ENCODE results near the gene NREP. TPM values are rescaled to one million over a fixed set of nuclear protein-coding genes. Genes with fewer than 3 reads are reported as not detected.

The NREP gene
- total and polyA plus RNA-seq, 2 experiments from 2014 or later, result 260 to 300 TPM

DNA sequence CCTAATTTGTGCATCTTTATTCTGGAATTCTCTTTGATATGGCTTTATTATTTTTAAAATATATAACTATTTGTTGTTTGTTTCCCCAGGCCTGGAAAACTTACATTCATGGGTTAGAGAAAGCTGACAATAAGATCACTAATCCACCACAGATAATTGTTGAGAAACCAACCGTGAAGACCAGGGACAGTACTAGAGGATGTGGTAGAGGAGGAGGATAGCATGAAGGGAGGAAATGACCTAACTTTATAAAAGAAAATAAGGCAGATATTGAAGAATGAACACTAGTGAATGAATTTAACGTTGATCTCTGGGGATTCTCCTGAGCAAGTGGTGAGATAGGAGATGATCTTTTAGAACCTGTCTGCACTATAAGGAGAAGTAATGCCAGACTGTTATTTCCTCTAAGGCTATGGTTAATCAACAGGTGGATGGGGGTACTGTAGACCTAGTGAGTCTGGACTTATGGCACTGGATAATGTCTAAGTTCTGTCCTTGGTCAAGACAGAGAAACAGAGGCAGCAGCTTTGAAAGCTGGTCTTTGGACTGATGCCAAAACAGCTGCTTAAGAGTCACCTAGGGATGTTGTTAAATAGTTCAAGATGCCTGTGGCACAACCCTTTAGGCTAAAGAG, 52.4 kb downstream of the NREP start (continued):
- TF ChIP-seq, protein P1, sequence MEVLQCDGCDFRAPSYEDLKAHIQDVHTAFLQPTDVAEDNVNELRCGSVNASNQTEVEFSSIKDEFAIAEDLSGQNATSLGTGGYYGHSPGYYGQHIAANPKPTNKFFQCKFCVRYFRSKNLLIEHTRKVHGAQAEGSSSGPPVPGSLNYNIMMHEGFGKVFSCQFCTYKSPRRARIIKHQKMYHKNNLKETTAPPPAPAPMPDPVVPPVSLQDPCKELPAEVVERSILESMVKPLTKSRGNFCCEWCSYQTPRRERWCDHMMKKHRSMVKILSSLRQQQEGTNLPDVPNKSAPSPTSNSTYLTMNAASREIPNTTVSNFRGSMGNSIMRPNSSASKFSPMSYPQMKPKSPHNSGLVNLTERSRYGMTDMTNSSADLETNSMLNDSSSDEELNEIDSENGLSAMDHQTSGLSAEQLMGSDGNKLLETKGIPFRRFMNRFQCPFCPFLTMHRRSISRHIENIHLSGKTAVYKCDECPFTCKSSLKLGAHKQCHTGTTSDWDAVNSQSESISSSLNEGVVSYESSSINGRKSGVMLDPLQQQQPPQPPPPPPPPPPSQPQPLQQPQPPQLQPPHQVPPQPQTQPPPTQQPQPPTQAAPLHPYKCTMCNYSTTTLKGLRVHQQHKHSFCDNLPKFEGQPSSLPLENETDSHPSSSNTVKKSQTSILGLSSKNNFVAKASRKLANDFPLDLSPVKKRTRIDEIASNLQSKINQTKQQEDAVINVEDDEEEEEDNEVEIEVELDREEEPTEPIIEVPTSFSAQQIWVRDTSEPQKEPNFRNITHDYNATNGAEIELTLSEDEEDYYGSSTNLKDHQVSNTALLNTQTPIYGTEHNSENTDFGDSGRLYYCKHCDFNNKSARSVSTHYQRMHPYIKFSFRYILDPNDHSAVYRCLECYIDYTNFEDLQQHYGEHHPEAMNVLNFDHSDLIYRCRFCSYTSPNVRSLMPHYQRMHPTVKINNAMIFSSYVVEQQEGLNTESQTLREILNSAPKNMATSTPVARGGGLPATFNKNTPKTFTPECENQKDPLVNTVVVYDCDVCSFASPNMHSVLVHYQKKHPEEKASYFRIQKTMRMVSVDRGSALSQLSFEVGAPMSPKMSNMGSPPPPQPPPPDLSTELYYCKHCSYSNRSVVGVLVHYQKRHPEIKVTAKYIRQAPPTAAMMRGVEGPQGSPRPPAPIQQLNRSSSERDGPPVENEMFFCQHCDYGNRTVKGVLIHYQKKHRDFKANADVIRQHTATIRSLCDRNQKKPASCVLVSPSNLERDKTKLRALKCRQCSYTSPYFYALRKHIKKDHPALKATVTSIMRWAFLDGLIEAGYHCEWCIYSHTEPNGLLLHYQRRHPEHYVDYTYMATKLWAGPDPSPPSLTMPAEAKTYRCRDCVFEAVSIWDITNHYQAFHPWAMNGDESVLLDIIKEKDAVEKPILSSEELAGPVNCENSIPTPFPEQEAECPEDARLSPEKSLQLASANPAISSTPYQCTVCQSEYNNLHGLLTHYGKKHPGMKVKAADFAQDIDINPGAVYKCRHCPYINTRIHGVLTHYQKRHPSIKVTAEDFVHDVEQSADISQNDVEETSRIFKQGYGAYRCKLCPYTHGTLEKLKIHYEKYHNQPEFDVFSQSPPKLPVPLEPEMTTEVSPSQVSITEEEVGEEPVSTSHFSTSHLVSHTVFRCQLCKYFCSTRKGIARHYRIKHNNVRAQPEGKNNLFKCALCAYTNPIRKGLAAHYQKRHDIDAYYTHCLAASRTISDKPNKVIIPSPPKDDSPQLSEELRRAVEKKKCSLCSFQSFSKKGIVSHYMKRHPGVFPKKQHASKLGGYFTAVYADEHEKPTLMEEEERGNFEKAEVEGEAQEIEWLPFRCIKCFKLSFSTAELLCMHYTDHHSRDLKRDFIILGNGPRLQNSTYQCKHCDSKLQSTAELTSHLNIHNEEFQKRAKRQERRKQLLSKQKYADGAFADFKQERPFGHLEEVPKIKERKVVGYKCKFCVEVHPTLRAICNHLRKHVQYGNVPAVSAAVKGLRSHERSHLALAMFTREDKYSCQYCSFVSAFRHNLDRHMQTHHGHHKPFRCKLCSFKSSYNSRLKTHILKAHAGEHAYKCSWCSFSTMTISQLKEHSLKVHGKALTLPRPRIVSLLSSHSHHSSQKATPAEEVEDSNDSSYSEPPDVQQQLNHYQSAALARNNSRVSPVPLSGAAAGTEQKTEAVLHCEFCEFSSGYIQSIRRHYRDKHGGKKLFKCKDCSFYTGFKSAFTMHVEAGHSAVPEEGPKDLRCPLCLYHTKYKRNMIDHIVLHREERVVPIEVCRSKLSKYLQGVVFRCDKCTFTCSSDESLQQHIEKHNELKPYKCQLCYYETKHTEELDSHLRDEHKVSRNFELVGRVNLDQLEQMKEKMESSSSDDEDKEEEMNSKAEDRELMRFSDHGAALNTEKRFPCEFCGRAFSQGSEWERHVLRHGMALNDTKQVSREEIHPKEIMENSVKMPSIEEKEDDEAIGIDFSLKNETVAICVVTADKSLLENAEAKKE (CRISPR knock-in tag; IDR thresholded peaks at IDR 0.05), result no peak
- TF ChIP-seq EZH2 (IDR thresholded peaks at IDR 0.05; ENCODE audit: low read depth, unreplicated experiment), result no peak
- TF ChIP-seq, protein P2, sequence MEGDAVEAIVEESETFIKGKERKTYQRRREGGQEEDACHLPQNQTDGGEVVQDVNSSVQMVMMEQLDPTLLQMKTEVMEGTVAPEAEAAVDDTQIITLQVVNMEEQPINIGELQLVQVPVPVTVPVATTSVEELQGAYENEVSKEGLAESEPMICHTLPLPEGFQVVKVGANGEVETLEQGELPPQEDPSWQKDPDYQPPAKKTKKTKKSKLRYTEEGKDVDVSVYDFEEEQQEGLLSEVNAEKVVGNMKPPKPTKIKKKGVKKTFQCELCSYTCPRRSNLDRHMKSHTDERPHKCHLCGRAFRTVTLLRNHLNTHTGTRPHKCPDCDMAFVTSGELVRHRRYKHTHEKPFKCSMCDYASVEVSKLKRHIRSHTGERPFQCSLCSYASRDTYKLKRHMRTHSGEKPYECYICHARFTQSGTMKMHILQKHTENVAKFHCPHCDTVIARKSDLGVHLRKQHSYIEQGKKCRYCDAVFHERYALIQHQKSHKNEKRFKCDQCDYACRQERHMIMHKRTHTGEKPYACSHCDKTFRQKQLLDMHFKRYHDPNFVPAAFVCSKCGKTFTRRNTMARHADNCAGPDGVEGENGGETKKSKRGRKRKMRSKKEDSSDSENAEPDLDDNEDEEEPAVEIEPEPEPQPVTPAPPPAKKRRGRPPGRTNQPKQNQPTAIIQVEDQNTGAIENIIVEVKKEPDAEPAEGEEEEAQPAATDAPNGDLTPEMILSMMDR (conservative IDR thresholded peaks at IDR 0.05; ENCODE audit: low read depth in 2 of 2), result no peak
- TF ChIP-seq ZNF114 (CRISPR knock-in tag; IDR thresholded peaks at IDR 0.05), result no peak
- TF ChIP-seq CREB1 (CRISPR knock-in tag; IDR thresholded peaks at IDR 0.05; ENCODE audit: low read depth), result no peak
- TF ChIP-seq EZH2phosphoT487 (IDR thresholded peaks at IDR 0.05; ENCODE audit: unreplicated experiment), result no peak
- TF ChIP-seq POLR2AphosphoS5 (IDR thresholded peaks at IDR 0.05; ENCODE audit: low read depth), result no peak

DNA sequence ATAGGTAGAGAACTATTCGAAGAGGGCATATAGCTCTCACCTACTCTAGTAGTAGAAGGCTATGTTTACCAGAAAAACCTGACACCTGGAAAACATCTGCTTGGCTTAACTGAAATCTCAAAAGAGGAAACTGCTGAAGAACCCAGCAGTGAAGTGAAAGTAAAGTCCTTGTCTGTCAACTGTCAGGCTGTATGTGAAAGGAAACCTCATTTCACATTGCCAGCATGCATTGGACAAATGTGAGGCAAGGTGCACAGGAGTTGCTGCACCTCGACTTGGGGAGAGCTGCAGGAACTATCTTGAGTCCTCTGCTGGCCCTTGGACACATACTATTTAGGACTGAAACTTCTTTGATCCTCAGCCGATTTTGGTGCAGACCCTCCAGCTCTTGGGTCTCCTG, 53.3 kb downstream of the NREP start:
- H3K27ac Mint-ChIP-seq, result no peak overlapping the region
- Histone ChIP-seq H3K4me3 (no peak overlapping the region), H2AFZ (no peak overlapping the region), H4K20me1 (replicated peaks; ENCODE audit: insufficient read depth) (no peaks in the 10 kb centered on the region), H3K27me3 (ENCODE audit: insufficient read depth) (no peaks in the 10 kb centered on the region), H3K27ac (ENCODE audit: low read depth) (no peak overlapping the region), H3K4me2 (no peak overlapping the region), H3K36me3 (ENCODE audit: insufficient read depth) (no peaks in the 10 kb centered on the region), H3K9me2 (ENCODE audit: insufficient read depth) (no peaks in the 10 kb centered on the region), H3K79me2 (replicated peaks; ENCODE audit: insufficient read depth) (no peaks in the 10 kb centered on the region), H3F3A (replicated peaks; ENCODE audit: low read depth) (no peaks in the 10 kb centered on the region), H3K4me1 (ENCODE audit: insufficient read depth) (no peaks in the 10 kb centered on the region)
- H3K36me3 Mint-ChIP-seq (ENCODE audit: low read depth), result no peaks in the 10 kb centered on the region
- H3K9me3 Mint-ChIP-seq, result no peaks in the 10 kb centered on the region
- no peak for ATAC-seq
- H3K27me3 Mint-ChIP-seq (ENCODE audit: insufficient read depth, low read depth, poor library complexity), result peaks cover 4% of the 10 kb centered on the region
- no peak overlapping the region for H3K4me3 Mint-ChIP-seq
- DNase-seq (ENCODE audit: low spot score), result no peak
- H3K4me1 Mint-ChIP-seq, result peaks cover 6% of the 10 kb centered on the region
- TF ChIP-seq, protein P2 (conservative IDR thresholded peaks at IDR 0.05; ENCODE audit: low read depth in 2 of 2), result no peak
- TF ChIP-seq ZNF114 (CRISPR knock-in tag; IDR thresholded peaks at IDR 0.05), result no peak
- no peak for TF ChIP-seq STAT1 (IDR thresholded peaks at IDR 0.05; ENCODE audit: unreplicated experiment)
- no peak for TF ChIP-seq EZH2phosphoT487 (IDR thresholded peaks at IDR 0.05; ENCODE audit: unreplicated experiment)
- TF ChIP-seq, protein P3, sequence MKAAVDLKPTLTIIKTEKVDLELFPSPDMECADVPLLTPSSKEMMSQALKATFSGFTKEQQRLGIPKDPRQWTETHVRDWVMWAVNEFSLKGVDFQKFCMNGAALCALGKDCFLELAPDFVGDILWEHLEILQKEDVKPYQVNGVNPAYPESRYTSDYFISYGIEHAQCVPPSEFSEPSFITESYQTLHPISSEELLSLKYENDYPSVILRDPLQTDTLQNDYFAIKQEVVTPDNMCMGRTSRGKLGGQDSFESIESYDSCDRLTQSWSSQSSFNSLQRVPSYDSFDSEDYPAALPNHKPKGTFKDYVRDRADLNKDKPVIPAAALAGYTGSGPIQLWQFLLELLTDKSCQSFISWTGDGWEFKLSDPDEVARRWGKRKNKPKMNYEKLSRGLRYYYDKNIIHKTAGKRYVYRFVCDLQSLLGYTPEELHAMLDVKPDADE (IDR thresholded peaks at IDR 0.05), result no peak

Data from GM23338 (cell line).